Activated B cell treated with CpG ODN at 0.5 μM for 24 hours (primary cell): ENCODE data around the gene KCNJ13. TPM values are rescaled to one million over a fixed set of nuclear protein-coding genes. Genes with fewer than 3 reads are reported as not detected.

Experiments used
- ATAC-seq: fragments of 200-7000 bp; cut with Tn5 transposase; one replicate; pipeline ENCODE4 v1.10.0; 2021; ENCODE audit warnings: low read depth, mild to moderate bottlenecking, moderate library complexity
- CTCF ChIA-PET: fragments of 350-600 bp; sonication (Branson Sonifier 250); formaldehyde crosslinking; loops from one replicate; lab custom pipeline; 2021; ENCODE audit warnings: antibody characterized with exemption; lab: Charles Lee
- POLR2A ChIA-PET: fragments of 350-600 bp; sonication (Branson Sonifier 250); formaldehyde crosslinking; loops from one replicate; lab custom pipeline; 2021; ENCODE audit warnings: antibody characterized with exemption; lab: Charles Lee
- DNase-seq: peaks from one replicate; pipeline ENCODE4 v3.0.0; 2022
- H3K27ac Mint-ChIP-seq: one replicate; pipeline ENCODE4 v1.8.0; 2020; ENCODE audit warnings: mixed read lengths
- H3K27me3 Mint-ChIP-seq: one replicate; pipeline ENCODE4 v1.8.0; 2021; ENCODE audit warnings: mixed read lengths
- H3K36me3 Mint-ChIP-seq: one replicate; pipeline ENCODE4 v1.8.0; 2021; ENCODE audit warnings: low read depth, mixed read lengths
- H3K4me1 Mint-ChIP-seq: one replicate; pipeline ENCODE4 v1.8.0; 2021; ENCODE audit warnings: mixed read lengths
- H3K4me3 Mint-ChIP-seq: one replicate; pipeline ENCODE4 v1.8.0; 2020; ENCODE audit warnings: mild to moderate bottlenecking, mixed read lengths
- H3K9me3 Mint-ChIP-seq: one replicate; pipeline ENCODE4 v1.8.0; 2020; ENCODE audit warnings: mixed read lengths
- intact Hi-C: fragments of 100-400 bp; cut with micrococcal nuclease; formaldehyde crosslinking; loops from one replicate; pipeline ENCODE4 v1.15.1; 2024
- total RNA-seq: library from RNA; stranded (reverse); gene quantifications from 2 replicates; pipeline ENCODE4 v1.2.3, GENCODE V29; 2022
- TF ChIP-seq, protein P1 (sequence below): fragments of 200-600 bp; IDR thresholded peaks from one replicate; pipeline ENCODE4 v1.8.0; 2022; ENCODE audit warnings: antibody characterized with exemption, mild to moderate bottlenecking

KCNJ13 gene
- total RNA-seq, 1 donor from 2014 or later = not detected

DNA sequence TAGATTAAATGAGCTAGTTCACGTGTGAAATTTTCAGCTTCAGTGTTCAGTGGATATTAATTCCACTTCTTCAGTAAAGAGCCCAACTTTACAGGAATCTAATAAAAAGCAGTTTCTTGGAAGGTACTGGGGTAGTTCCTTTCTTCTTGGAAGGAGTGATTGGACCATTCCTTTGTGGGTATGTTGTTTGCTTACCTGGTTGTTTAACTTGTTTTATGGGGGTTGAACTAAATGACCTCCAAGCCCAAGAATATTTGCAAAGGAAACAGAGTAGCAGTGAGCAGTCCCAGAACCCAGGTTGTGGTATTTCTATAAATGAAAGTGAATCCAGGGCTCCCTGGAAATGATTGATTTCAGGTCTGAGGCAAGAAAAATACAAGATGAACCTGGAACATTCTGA is 31.4 kb downstream of the KCNJ13 start:
- intact Hi-C loops = no loop called here
- no peak for ATAC-seq
- Mint-ChIP-seq H3K4me1 (peaks cover 3% of the 10 kb centered on the region), H3K27me3 (no peaks in the 10 kb centered on the region), H3K36me3 (peaks cover 37% of the 10 kb centered on the region), H3K4me3 (no peak overlapping the region), H3K9me3 (no peaks in the 10 kb centered on the region), H3K27ac (no peak overlapping the region)
- no peak for DNase-seq
- ChIA-PET POLR2A (no interaction called here), CTCF (no interaction called here)
- TF ChIP-seq, protein P1, sequence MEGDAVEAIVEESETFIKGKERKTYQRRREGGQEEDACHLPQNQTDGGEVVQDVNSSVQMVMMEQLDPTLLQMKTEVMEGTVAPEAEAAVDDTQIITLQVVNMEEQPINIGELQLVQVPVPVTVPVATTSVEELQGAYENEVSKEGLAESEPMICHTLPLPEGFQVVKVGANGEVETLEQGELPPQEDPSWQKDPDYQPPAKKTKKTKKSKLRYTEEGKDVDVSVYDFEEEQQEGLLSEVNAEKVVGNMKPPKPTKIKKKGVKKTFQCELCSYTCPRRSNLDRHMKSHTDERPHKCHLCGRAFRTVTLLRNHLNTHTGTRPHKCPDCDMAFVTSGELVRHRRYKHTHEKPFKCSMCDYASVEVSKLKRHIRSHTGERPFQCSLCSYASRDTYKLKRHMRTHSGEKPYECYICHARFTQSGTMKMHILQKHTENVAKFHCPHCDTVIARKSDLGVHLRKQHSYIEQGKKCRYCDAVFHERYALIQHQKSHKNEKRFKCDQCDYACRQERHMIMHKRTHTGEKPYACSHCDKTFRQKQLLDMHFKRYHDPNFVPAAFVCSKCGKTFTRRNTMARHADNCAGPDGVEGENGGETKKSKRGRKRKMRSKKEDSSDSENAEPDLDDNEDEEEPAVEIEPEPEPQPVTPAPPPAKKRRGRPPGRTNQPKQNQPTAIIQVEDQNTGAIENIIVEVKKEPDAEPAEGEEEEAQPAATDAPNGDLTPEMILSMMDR = no peak

DNA sequence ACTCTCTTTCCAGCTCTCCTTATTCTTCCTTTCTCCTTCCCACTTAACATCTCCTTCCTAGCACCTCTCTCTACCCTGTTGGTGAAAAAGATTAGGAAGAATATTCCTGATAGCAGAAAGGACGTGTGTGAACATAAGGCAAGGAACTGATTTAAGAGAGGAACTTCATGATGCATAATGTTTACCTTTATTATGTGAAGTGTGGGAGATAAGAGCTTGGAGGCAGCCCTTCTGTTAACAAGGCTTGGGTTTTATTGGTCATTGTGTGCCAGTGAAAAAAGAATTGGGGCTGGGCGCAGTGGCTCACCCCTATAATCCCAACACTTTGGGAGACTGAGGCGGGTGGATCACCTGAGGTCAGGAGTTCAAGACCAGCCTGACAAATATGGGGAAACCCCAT is 34.4 kb downstream of the KCNJ13 start:
- ATAC-seq (no peak), DNase-seq (no peak)
- ChIA-PET POLR2A (no interaction called here), CTCF (no interaction called here)
- Mint-ChIP-seq H3K9me3 (no peaks in the 10 kb centered on the region), H3K27ac (no peak overlapping the region), H3K27me3 (no peaks in the 10 kb centered on the region), H3K4me3 (no peak overlapping the region), H3K36me3 (peaks cover 29% of the 10 kb centered on the region), H3K4me1 (peaks cover 3% of the 10 kb centered on the region)
- TF ChIP-seq, protein P1 = no peak
- intact Hi-C loops = no loop called here

DNA sequence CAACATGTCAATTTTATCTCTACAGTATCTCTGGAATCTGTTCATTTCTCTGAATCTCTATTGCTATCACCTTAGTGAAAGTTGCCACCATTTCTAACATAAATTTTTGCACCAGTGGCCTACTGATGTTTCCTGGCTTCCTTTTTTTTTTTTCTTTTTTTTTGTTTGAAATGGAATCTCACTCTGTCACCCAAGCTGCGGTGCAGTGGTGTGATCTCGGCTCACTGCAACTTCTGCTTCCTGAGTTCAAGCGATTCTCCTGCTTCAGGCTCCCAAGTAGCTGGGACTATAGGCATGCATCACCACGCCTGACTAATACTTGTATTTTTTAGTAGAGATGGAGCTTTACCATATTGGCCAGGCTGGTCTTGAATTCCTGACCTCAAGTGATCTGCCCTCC is 35.1 kb downstream of the KCNJ13 start:
- Mint-ChIP-seq H3K4me3 (no peak overlapping the region), H3K27me3 (no peaks in the 10 kb centered on the region), H3K27ac (no peak overlapping the region), H3K9me3 (no peaks in the 10 kb centered on the region), H3K4me1 (peaks cover 3% of the 10 kb centered on the region), H3K36me3 (peaks cover 34% of the 10 kb centered on the region)
- TF ChIP-seq, protein P1 = no peak
- ChIA-PET CTCF (no interaction called here), POLR2A (no interaction called here)
- ATAC-seq = no peak
- intact Hi-C loops = no loop called here
- no peak for DNase-seq

DNA sequence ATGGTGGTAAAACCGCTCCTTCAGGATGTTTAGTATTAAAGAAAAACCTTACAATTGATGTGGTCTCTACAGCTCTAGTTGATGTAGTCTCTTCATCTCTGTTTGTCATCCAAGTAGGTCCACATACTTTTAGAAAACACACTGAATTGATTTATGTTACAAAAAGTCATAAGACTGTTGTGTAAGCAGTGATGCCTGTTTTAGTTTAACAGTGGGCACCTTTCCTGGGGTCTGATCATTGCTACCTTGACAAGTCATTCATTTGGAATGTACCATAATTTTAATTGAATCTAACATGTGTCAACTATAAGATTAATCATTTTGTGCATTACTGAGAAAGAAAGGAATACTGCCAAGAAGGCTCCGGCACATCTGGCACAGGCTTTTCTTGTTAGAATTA is 44.9 kb downstream of the KCNJ13 start:
- TF ChIP-seq, protein P1 = no peak
- Mint-ChIP-seq H3K27ac (no peak overlapping the region), H3K4me3 (no peak overlapping the region), H3K27me3 (no peaks in the 10 kb centered on the region), H3K9me3 (no peaks in the 10 kb centered on the region), H3K4me1 (no peaks in the 10 kb centered on the region), H3K36me3 (peaks cover 66% of the 10 kb centered on the region)
- ATAC-seq (no peak), DNase-seq (no peak)
- CTCF ChIA-PET = no interaction called here
- intact Hi-C loops = no loop called here
- POLR2A ChIA-PET = interaction anchor here (0.6 to 0.7 kb wide), 3 partner anchors 106 to 1684 kb away, joined by 3 read pairs; no protein-coding TSS in a partner anchor

DNA sequence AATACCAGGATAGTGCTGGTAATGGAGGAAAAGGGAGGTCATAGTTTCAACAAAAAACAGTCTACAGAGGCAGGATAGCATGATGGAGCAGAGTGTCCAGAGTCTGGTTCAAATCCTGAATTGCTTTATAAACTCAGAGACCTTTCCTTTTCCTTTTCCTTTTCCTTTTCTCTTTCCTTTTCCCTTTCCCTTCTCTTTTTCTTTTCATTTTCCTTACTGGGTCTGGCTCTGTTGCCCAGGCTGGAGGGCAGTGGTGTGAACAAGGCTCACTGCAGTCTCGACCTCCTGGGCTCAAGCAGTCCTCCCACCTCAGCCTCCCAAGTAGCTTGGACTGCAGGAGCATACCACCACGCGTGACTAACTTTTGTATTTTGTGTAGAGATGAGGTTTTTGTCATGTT is 47.6 kb downstream of the KCNJ13 start:
- Mint-ChIP-seq H3K9me3 (no peaks in the 10 kb centered on the region), H3K36me3 (peaks cover 75% of the 10 kb centered on the region), H3K27ac (no peak overlapping the region), H3K27me3 (no peaks in the 10 kb centered on the region), H3K4me1 (no peaks in the 10 kb centered on the region), H3K4me3 (no peak overlapping the region)
- TF ChIP-seq, protein P1 = no peak
- no peak for ATAC-seq
- CTCF ChIA-PET = no interaction called here
- DNase-seq = no peak
- POLR2A ChIA-PET = no interaction called here
- intact Hi-C loops = no loop called here
